Measurements from ENCODE around the gene EIF5AL1.
"Not testable (repeated sequence)": the region's sequence is repeated elsewhere in the genome, so short reads cannot be mapped to it uniquely, and the experiment has no call there.

The EIF5AL1 gene

DNA sequence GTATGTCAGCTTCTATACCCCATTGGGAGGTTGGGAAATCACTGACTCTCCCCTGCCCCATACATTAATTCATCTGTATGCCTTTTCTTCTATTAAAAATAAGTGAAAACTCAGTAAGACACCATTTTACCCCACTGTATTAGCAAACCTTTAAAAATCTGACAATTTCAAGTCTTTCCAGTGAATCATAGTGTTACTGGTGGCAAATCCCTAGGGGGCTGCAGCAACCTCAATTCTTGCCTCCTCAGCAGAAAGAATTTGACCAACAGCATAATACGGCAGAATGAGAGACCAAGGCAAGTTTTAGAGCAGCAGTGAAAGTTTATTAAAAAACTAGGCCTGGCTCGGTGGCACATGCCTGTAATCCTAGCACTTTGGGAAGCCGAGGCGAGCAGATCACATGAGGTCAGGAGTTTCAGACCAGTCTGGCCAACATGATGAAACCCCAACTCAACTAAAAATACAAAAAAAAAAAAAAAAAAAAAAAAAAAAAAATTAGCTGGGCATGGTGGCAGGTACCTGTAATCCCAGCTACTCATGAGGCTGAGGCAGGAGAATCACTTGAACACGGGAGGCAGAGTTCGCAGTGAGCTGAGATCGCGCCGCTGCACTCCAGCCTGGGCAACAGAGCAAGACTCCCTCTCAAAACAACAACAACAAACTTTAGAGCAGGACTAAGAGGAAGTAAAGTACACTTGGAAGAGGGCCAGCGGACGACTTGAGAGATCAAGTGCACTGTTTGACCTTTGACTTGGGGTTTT is 21.0 kb downstream of the EIF5AL1 start:
- H3K27me3 ChIP-seq (ENCODE audit: insufficient read depth, low read length); H3K27ac ChIP-seq (ENCODE audit: low read depth, low read length); H3K4me3 ChIP-seq (ENCODE audit: low read depth, low read length); H3K4me1 ChIP-seq (ENCODE audit: control insufficient read depth in 1 of 2, insufficient read depth in 2 of 2, low read length in 2 of 2); H2BK5ac ChIP-seq (ENCODE audit: low read depth, low read length, poor library complexity); DNase-seq; H3K14ac ChIP-seq (ENCODE audit: low read length); H2AK5ac ChIP-seq (ENCODE audit: low read length); H3K4ac ChIP-seq (ENCODE audit: low read depth, low read length); H4K12ac ChIP-seq (ENCODE audit: low read depth, low read length); H3K9me3 ChIP-seq (ENCODE audit: insufficient read depth, low read depth, low read length); H3K79me2 ChIP-seq (ENCODE audit: control insufficient read depth, insufficient read depth, low read length, poor library complexity); H3K79me1 ChIP-seq (ENCODE audit: low read length); H4K8ac ChIP-seq (ENCODE audit: low read depth, low read length); H2AFZ ChIP-seq (ENCODE audit: insufficient read depth, low read length, poor library complexity); H2BK12ac ChIP-seq (ENCODE audit: low read length); H3K4me2 ChIP-seq (ENCODE audit: low read length); H3K23ac ChIP-seq (ENCODE audit: low read length); H4K91ac ChIP-seq (ENCODE audit: low read depth, low read length); H3K36me3 ChIP-seq (ENCODE audit: control insufficient read depth in 1 of 2, insufficient read depth in 2 of 2, low read length in 2 of 2); H3K9ac ChIP-seq (ENCODE audit: low read length); H2BK120ac ChIP-seq (ENCODE audit: insufficient read depth, low read length, poor library complexity); H3K18ac ChIP-seq (ENCODE audit: low read length): not testable (repeated sequence)
- WGBS (ENCODE audit: extremely low coverage, insufficient coverage, insufficient read length): no CpG with 5 or more reads among the region's 11 CpGs

DNA sequence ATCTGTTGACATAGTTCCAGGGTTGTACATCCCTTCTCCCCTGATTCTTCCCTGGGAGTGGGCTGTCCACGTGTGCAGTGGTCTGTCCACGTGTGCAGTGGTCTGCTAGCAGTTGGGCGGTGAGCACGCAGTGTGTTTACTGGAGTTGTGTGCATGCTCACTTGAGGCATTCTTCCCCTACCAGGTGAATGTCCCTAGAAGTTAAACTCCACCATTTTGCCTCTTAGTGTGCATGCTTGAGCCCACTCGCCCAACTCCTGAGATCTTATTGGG is 21.5 kb downstream of the EIF5AL1 start:
- not testable (repeated sequence) for DNase-seq; H3K79me1 ChIP-seq (ENCODE audit: low read length); H3K27ac ChIP-seq (ENCODE audit: low read depth, low read length); H3K4ac ChIP-seq (ENCODE audit: low read depth, low read length); H3K36me3 ChIP-seq (ENCODE audit: control insufficient read depth in 1 of 2, insufficient read depth in 2 of 2, low read length in 2 of 2); H2AK5ac ChIP-seq (ENCODE audit: low read length); H3K18ac ChIP-seq (ENCODE audit: low read length); H3K27me3 ChIP-seq (ENCODE audit: insufficient read depth, low read length); H2BK12ac ChIP-seq (ENCODE audit: low read length); H4K12ac ChIP-seq (ENCODE audit: low read depth, low read length); H4K91ac ChIP-seq (ENCODE audit: low read depth, low read length); H2BK5ac ChIP-seq (ENCODE audit: low read depth, low read length, poor library complexity); H2AFZ ChIP-seq (ENCODE audit: insufficient read depth, low read length, poor library complexity); H3K9me3 ChIP-seq (ENCODE audit: insufficient read depth, low read depth, low read length); H3K23ac ChIP-seq (ENCODE audit: low read length); H3K4me2 ChIP-seq (ENCODE audit: low read length); H3K4me3 ChIP-seq (ENCODE audit: low read depth, low read length); H3K14ac ChIP-seq (ENCODE audit: low read length); H2BK120ac ChIP-seq (ENCODE audit: insufficient read depth, low read length, poor library complexity); H3K9ac ChIP-seq (ENCODE audit: low read length); H4K8ac ChIP-seq (ENCODE audit: low read depth, low read length); H3K4me1 ChIP-seq (ENCODE audit: control insufficient read depth in 1 of 2, insufficient read depth in 2 of 2, low read length in 2 of 2); H3K79me2 ChIP-seq (ENCODE audit: control insufficient read depth, insufficient read depth, low read length, poor library complexity)
- no CpG with 5 or more reads among the region's 5 CpGs for WGBS (ENCODE audit: extremely low coverage, insufficient coverage, insufficient read length)

DNA sequence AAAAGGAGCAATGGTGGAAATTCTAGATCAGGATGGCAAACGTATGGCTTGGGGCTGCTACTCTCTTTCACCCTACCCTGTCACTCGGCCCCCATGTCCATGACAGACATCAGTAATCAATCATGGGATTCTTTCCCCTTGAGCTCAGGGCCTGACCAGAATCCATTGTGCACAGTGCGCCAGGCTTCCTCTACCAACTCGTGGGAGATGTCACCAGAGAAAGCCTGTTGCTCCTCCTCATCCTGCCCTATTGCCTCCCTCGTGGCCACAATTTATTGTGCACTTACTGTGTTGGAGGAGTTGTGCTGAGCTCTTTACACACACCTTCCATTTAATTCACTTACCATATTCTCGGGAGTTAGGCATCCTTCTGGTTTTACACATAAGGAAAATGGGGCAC is 26.0 kb downstream of the EIF5AL1 start:
- not testable (repeated sequence) for DNase-seq; H3K23ac ChIP-seq (ENCODE audit: low read length); H3K9me3 ChIP-seq (ENCODE audit: insufficient read depth, low read depth, low read length); H3K4me2 ChIP-seq (ENCODE audit: low read length); H2BK120ac ChIP-seq (ENCODE audit: insufficient read depth, low read length, poor library complexity); H4K8ac ChIP-seq (ENCODE audit: low read depth, low read length); H3K4me3 ChIP-seq (ENCODE audit: low read depth, low read length); H3K4me1 ChIP-seq (ENCODE audit: control insufficient read depth in 1 of 2, insufficient read depth in 2 of 2, low read length in 2 of 2); H3K79me1 ChIP-seq (ENCODE audit: low read length); H2BK5ac ChIP-seq (ENCODE audit: low read depth, low read length, poor library complexity); H3K36me3 ChIP-seq (ENCODE audit: control insufficient read depth in 1 of 2, insufficient read depth in 2 of 2, low read length in 2 of 2); H3K79me2 ChIP-seq (ENCODE audit: control insufficient read depth, insufficient read depth, low read length, poor library complexity); H3K4ac ChIP-seq (ENCODE audit: low read depth, low read length); H2AFZ ChIP-seq (ENCODE audit: insufficient read depth, low read length, poor library complexity); H3K9ac ChIP-seq (ENCODE audit: low read length); H3K27me3 ChIP-seq (ENCODE audit: insufficient read depth, low read length); H3K14ac ChIP-seq (ENCODE audit: low read length); H4K91ac ChIP-seq (ENCODE audit: low read depth, low read length); H3K27ac ChIP-seq (ENCODE audit: low read depth, low read length); H3K18ac ChIP-seq (ENCODE audit: low read length); H4K12ac ChIP-seq (ENCODE audit: low read depth, low read length); H2AK5ac ChIP-seq (ENCODE audit: low read length); H2BK12ac ChIP-seq (ENCODE audit: low read length)
- WGBS (ENCODE audit: extremely low coverage, insufficient coverage, insufficient read length): no CpG with 5 or more reads among the region's 6 CpGs

DNA sequence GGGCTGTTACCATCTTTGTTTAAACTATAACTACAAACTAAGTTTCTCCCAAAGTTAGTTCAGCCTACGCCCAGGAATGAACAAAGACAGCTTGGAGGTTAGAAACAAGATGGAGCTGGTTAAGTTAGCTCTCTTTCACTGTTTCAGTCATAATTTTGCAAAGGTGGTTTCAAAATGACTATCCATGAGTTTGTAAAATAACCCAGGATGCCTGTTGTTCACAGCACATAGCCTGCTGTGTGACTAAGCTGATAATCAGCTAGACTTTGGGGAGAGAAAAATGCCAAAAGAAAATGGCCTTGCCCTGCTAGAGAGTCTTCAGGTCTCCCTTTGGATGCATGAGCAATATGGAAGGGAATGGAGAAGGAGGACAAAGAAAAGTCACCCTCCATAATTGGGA is 28.6 kb downstream of the EIF5AL1 start:
- WGBS (ENCODE audit: extremely low coverage, insufficient coverage, insufficient read length): no CpG with 5 or more reads among the region's 1 CpG

More for the DNA sequence above, 28.6 kb downstream of the EIF5AL1 start:
- H4K12ac ChIP-seq (ENCODE audit: low read depth, low read length); H3K27ac ChIP-seq (ENCODE audit: low read depth, low read length); H2AK5ac ChIP-seq (ENCODE audit: low read length); DNase-seq; H3K4me2 ChIP-seq (ENCODE audit: low read length); H2BK120ac ChIP-seq (ENCODE audit: insufficient read depth, low read length, poor library complexity); H3K27me3 ChIP-seq (ENCODE audit: insufficient read depth, low read length); H2AFZ ChIP-seq (ENCODE audit: insufficient read depth, low read length, poor library complexity); H3K4me1 ChIP-seq (ENCODE audit: control insufficient read depth in 1 of 2, insufficient read depth in 2 of 2, low read length in 2 of 2); H4K91ac ChIP-seq (ENCODE audit: low read depth, low read length); H3K18ac ChIP-seq (ENCODE audit: low read length); H3K23ac ChIP-seq (ENCODE audit: low read length); H3K4ac ChIP-seq (ENCODE audit: low read depth, low read length); H2BK12ac ChIP-seq (ENCODE audit: low read length); H3K79me1 ChIP-seq (ENCODE audit: low read length); H3K36me3 ChIP-seq (ENCODE audit: control insufficient read depth in 1 of 2, insufficient read depth in 2 of 2, low read length in 2 of 2); H3K9me3 ChIP-seq (ENCODE audit: insufficient read depth, low read depth, low read length); H3K79me2 ChIP-seq (ENCODE audit: control insufficient read depth, insufficient read depth, low read length, poor library complexity); H3K9ac ChIP-seq (ENCODE audit: low read length); H4K8ac ChIP-seq (ENCODE audit: low read depth, low read length); H3K4me3 ChIP-seq (ENCODE audit: low read depth, low read length); H2BK5ac ChIP-seq (ENCODE audit: low read depth, low read length, poor library complexity); H3K14ac ChIP-seq (ENCODE audit: low read length): not testable (repeated sequence)
